ENCODE results near the gene MEGF10.

Gene MEGF10

GRCh38 chr5:127396490-127397155, 106.0 kb downstream of the MEGF10 start:
- Histone ChIP-seq H3K9ac (ENCODE audit: insufficient read length) (no peak overlapping the region), H3K36me3 (ENCODE audit: insufficient read depth, low read length) (no peaks in the 10 kb centered on the region), H3K9me3 (ENCODE audit: low read depth, low read length) (no peaks in the 10 kb centered on the region), H3K4me3 (no peak overlapping the region), H3K27ac (no peak overlapping the region)
- no peak for DNase-seq (ENCODE audit: low read depth, low spot score)
- TF ChIP-seq EZH2 (IDR thresholded peaks at IDR 0.05) (no peak), FOXP2 (optimal IDR thresholded peaks at IDR 0.05; ENCODE audit: control extremely low read depth, extremely low read length, insufficient read depth) (no peak), POLR2AphosphoS5 (IDR thresholded peaks at IDR 0.05; ENCODE audit: borderline replicate concordance, low read depth, low read length) (no peak)

- DNase-seq (ENCODE audit: low read depth, low spot score) = no peak
- Histone ChIP-seq H3K9me3 (ENCODE audit: low read depth, low read length) (no peaks in the 10 kb centered on the region), H3K4me3 (no peak overlapping the region), H3K9ac (ENCODE audit: insufficient read length) (no peak overlapping the region), H3K36me3 (ENCODE audit: insufficient read depth, low read length) (no peaks in the 10 kb centered on the region), H3K27ac (no peak overlapping the region)
- TF ChIP-seq POLR2AphosphoS5 (IDR thresholded peaks at IDR 0.05; ENCODE audit: borderline replicate concordance, low read depth, low read length) (no peak), FOXP2 (optimal IDR thresholded peaks at IDR 0.05; ENCODE audit: control extremely low read depth, extremely low read length, insufficient read depth) (no peak), EZH2 (IDR thresholded peaks at IDR 0.05) (no peak)
These were observed 107.9 kb downstream of the MEGF10 start for GRCh38 chr5:127398508-127398907.

- no peak for TF ChIP-seq FOXP2 (optimal IDR thresholded peaks at IDR 0.05; ENCODE audit: control extremely low read depth, extremely low read length, insufficient read depth)
- no peak for TF ChIP-seq POLR2AphosphoS5 (IDR thresholded peaks at IDR 0.05; ENCODE audit: borderline replicate concordance, low read depth, low read length)
- TF ChIP-seq EZH2 (IDR thresholded peaks at IDR 0.05) = no peak
- Histone ChIP-seq H3K9me3 (ENCODE audit: low read depth, low read length) (no peaks in the 10 kb centered on the region), H3K9ac (ENCODE audit: insufficient read length) (no peak overlapping the region), H3K4me3 (no peak overlapping the region), H3K27ac (no peak overlapping the region), H3K36me3 (ENCODE audit: insufficient read depth, low read length) (no peaks in the 10 kb centered on the region)
- DNase-seq (ENCODE audit: low read depth, low spot score) = no peak
These were observed 108.5 kb downstream of the MEGF10 start for GRCh38 chr5:127399068-127399467.

- H3K36me3 ChIP-seq (ENCODE audit: insufficient read depth, low read length) = no peaks in the 10 kb centered on the region
- no peak overlapping the region for H3K9ac ChIP-seq (ENCODE audit: insufficient read length)
- H3K9me3 ChIP-seq (ENCODE audit: low read depth, low read length) = no peaks in the 10 kb centered on the region
- TF ChIP-seq POLR2AphosphoS5 (IDR thresholded peaks at IDR 0.05; ENCODE audit: borderline replicate concordance, low read depth, low read length) (no peak), EZH2 (IDR thresholded peaks at IDR 0.05) (no peak), FOXP2 (optimal IDR thresholded peaks at IDR 0.05; ENCODE audit: control extremely low read depth, extremely low read length, insufficient read depth) (no peak)
- H3K4me3 ChIP-seq = no peak overlapping the region
- no peak for DNase-seq (ENCODE audit: low read depth, low spot score)
- H3K27ac ChIP-seq = no peak overlapping the region
These were observed 109.9 kb downstream of the MEGF10 start for GRCh38 chr5:127400539-127400938.

- no peaks in the 10 kb centered on the region for H3K9me3 ChIP-seq (ENCODE audit: low read depth, low read length)
- H3K9ac ChIP-seq (ENCODE audit: insufficient read length) = no peak overlapping the region
- no peak for DNase-seq (ENCODE audit: low read depth, low spot score)
- H3K36me3 ChIP-seq (ENCODE audit: insufficient read depth, low read length) = no peaks in the 10 kb centered on the region
- H3K4me3 ChIP-seq = no peak overlapping the region
- TF ChIP-seq FOXP2 (optimal IDR thresholded peaks at IDR 0.05; ENCODE audit: control extremely low read depth, extremely low read length, insufficient read depth) (no peak), POLR2AphosphoS5 (IDR thresholded peaks at IDR 0.05; ENCODE audit: borderline replicate concordance, low read depth, low read length) (no peak)
- H3K27ac ChIP-seq = no peak overlapping the region
These were observed 110.5 kb downstream of the MEGF10 start for GRCh38 chr5:127400946-127401670.

GRCh38 chr5:127402361-127402760, 111.8 kb downstream of the MEGF10 start:
- no peak overlapping the region for H3K4me3 ChIP-seq
- H3K9me3 ChIP-seq (ENCODE audit: low read depth, low read length) = no peaks in the 10 kb centered on the region
- no peak overlapping the region for H3K27ac ChIP-seq
- TF ChIP-seq FOXP2 (optimal IDR thresholded peaks at IDR 0.05; ENCODE audit: control extremely low read depth, extremely low read length, insufficient read depth) (no peak), POLR2AphosphoS5 (IDR thresholded peaks at IDR 0.05; ENCODE audit: borderline replicate concordance, low read depth, low read length) (no peak), EZH2 (IDR thresholded peaks at IDR 0.05) (no peak)
- DNase-seq (ENCODE audit: low read depth, low spot score) = no peak
- H3K9ac ChIP-seq (ENCODE audit: insufficient read length) = no peak overlapping the region
- no peaks in the 10 kb centered on the region for H3K36me3 ChIP-seq (ENCODE audit: insufficient read depth, low read length)

GRCh38 chr5:127404190-127404589, 113.6 kb downstream of the MEGF10 start:
- no peak for DNase-seq (ENCODE audit: low read depth, low spot score)
- Histone ChIP-seq H3K4me3 (no peak overlapping the region), H3K9ac (ENCODE audit: insufficient read length) (no peak overlapping the region), H3K9me3 (ENCODE audit: low read depth, low read length) (no peaks in the 10 kb centered on the region), H3K27ac (no peak overlapping the region), H3K36me3 (ENCODE audit: insufficient read depth, low read length) (no peaks in the 10 kb centered on the region)
- TF ChIP-seq POLR2AphosphoS5 (IDR thresholded peaks at IDR 0.05; ENCODE audit: borderline replicate concordance, low read depth, low read length) (no peak), EZH2 (IDR thresholded peaks at IDR 0.05) (no peak), FOXP2 (optimal IDR thresholded peaks at IDR 0.05; ENCODE audit: control extremely low read depth, extremely low read length, insufficient read depth) (no peak)

- H3K27ac ChIP-seq = no peak overlapping the region
- no peak for DNase-seq (ENCODE audit: low read depth, low spot score)
These were observed 115.9 kb downstream of the MEGF10 start for GRCh38 chr5:127406326-127407121.

More at GRCh38 chr5:127406326-127407121, 115.9 kb downstream of the MEGF10 start:
- no peak for TF ChIP-seq FOXP2 (optimal IDR thresholded peaks at IDR 0.05; ENCODE audit: control extremely low read depth, extremely low read length, insufficient read depth)
- H3K9ac ChIP-seq (ENCODE audit: insufficient read length) = no peak overlapping the region
- H3K9me3 ChIP-seq (ENCODE audit: low read depth, low read length) = no peaks in the 10 kb centered on the region
- H3K36me3 ChIP-seq (ENCODE audit: insufficient read depth, low read length) = no peaks in the 10 kb centered on the region
- H3K4me3 ChIP-seq = no peak overlapping the region

Measured in SK-N-MC (cell line).